Measurements from ENCODE around the gene OLFML3.

The OLFML3 gene

DNA sequence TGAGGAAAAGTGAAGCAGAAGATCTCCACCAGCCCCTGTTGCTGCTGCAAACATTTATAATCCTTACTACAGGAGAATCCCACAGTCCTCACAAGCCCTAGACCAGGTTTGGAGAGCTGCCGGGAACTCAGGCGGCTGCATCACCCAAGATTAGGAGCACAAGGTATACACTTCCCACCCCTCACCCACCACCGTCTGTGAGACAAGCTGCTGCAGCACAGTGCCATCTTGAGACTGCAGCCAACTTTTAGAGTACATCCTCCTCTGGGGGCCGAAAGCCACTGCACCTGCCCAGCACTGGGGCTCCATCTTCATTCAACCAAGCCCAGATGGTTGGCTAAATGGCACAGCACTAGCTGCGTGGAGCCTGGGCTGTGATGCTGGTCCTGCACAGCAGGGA, 13.8 kb downstream of the OLFML3 start:
- H3K27ac ChIP-seq, result no peak overlapping the region
- intact Hi-C loops (cut with DNase I; ENCODE audit: low total_unique reads), result no loop called here
- H3K27me3 ChIP-seq, result no peaks in the 10 kb centered on the region
- TF ChIP-seq, protein P1, sequence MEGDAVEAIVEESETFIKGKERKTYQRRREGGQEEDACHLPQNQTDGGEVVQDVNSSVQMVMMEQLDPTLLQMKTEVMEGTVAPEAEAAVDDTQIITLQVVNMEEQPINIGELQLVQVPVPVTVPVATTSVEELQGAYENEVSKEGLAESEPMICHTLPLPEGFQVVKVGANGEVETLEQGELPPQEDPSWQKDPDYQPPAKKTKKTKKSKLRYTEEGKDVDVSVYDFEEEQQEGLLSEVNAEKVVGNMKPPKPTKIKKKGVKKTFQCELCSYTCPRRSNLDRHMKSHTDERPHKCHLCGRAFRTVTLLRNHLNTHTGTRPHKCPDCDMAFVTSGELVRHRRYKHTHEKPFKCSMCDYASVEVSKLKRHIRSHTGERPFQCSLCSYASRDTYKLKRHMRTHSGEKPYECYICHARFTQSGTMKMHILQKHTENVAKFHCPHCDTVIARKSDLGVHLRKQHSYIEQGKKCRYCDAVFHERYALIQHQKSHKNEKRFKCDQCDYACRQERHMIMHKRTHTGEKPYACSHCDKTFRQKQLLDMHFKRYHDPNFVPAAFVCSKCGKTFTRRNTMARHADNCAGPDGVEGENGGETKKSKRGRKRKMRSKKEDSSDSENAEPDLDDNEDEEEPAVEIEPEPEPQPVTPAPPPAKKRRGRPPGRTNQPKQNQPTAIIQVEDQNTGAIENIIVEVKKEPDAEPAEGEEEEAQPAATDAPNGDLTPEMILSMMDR (IDR thresholded peaks at IDR 0.05), result no peak
- H3K36me3 ChIP-seq, result no peaks in the 10 kb centered on the region
- no peak for DNase-seq
- H3K4me1 ChIP-seq, result no peaks in the 10 kb centered on the region
- no peak overlapping the region for H3K4me3 ChIP-seq
- peaks cover 0 to 26% (median 8%) of the 10 kb centered on the region in 3 donors for H3K9me3 ChIP-seq

DNA sequence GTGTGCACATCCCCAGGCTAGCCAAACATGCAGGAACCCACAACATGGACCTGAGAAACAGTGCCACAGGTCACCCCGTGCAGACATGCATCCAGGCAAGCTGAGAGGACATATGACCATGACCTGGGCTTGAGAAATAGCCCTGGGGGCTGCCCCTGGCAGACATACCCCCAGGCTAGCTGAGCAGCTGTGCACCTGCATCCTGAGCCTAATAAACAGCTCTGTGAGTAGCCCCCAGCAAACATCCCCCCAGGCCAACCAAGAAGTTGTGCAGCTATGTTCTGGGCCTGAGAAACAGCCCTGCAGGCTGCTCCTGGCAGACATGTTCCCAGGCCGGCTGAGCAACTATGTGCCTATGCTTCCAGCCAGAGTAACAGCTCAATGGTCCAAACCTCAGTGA, 14.5 kb downstream of the OLFML3 start:
- Histone ChIP-seq H3K4me3 (no peak overlapping the region), H3K4me1 (no peaks in the 10 kb centered on the region), H3K9me3 (peaks cover 0 to 26% (median 8%) of the 10 kb centered on the region in 3 donors), H3K36me3 (no peaks in the 10 kb centered on the region), H3K27ac (no peak overlapping the region), H3K27me3 (no peaks in the 10 kb centered on the region)
- intact Hi-C loops (cut with DNase I; ENCODE audit: low total_unique reads), result no loop called here
- TF ChIP-seq, protein P1 (IDR thresholded peaks at IDR 0.05), result no peak
- no peak for DNase-seq

DNA sequence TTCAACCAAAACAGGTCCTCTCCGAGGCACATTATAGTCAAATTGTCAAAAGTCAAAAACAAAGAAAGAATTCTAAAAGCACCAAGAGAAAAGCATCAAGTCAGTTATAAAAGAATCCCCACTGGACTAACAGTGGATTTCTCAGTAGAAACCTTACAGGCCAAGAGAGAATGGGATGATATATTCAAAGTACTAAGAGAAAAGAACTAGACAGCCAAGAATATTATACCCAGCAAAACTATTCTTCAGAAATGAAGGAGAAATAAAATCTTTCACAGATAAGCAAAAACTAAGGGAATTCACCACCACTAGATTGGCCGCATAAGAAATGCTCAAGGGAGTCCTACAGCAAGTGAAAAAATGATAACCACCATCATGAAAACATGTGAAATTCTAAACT, 16.1 kb downstream of the OLFML3 start:
- Histone ChIP-seq H3K27me3 (no peaks in the 10 kb centered on the region), H3K4me1 (no peaks in the 10 kb centered on the region), H3K4me3 (no peak overlapping the region), H3K27ac (no peak overlapping the region), H3K36me3 (no peaks in the 10 kb centered on the region), H3K9me3 (peaks cover 0 to 26% (median 8%) of the 10 kb centered on the region in 3 donors)
- TF ChIP-seq, protein P1 (IDR thresholded peaks at IDR 0.05), result no peak
- DNase-seq, result no peak
- intact Hi-C loops (cut with DNase I; ENCODE audit: low total_unique reads), result no loop called here

DNA sequence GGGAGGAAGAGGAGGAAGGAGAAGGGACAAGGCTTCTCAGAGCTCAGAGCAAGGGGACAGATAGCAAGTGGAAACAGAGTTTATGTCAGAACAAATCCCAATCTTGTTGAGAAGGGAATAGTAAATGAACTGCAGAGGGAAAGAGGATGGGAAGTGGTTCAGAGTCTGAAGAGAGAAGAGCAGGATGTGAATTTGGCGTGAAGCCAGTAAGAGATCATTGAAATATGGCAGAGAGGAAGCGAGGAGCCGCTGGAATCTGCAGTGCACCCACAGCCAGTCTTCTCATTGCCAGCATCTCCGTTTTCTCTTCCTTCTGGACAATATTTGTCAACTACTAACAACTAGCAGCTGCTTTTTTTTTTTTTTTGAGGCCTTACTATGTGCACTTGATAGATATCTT, 19.1 kb downstream of the OLFML3 start:
- intact Hi-C loops (cut with DNase I; ENCODE audit: low total_unique reads), result no loop called here
- H3K36me3 ChIP-seq, result no peaks in the 10 kb centered on the region
- no peaks in the 10 kb centered on the region for H3K4me1 ChIP-seq
- H3K9me3 ChIP-seq, result peaks cover 0 to 26% (median 8%) of the 10 kb centered on the region in 3 donors
- H3K4me3 ChIP-seq, result no peak overlapping the region
- no peaks in the 10 kb centered on the region for H3K27me3 ChIP-seq
- TF ChIP-seq, protein P1 (IDR thresholded peaks at IDR 0.05), result no peak
- DNase-seq, result no peak
- no peak overlapping the region for H3K27ac ChIP-seq

DNA sequence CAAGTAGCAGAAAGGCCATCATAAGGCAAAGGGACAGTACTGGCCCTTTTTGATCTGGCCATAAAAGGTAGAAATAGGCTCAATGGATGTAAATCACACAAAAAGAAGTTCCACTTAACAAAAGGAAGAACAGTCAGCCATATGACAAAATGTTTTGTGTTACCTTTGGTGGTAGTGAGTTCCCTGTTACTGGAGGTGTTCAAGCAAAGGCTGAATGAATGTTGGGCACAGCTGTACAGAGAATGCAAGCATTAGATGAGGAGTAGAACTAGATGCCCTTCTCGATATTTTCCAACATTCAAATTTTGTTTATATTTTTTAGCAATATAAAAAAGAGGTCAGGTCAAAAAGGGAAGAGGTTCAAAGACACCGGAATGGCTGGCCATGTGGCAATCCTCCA, 20.0 kb downstream of the OLFML3 start:
- H3K27ac ChIP-seq, result no peak overlapping the region
- intact Hi-C loops (cut with DNase I; ENCODE audit: low total_unique reads), result no loop called here
- no peak overlapping the region for H3K4me3 ChIP-seq
- H3K9me3 ChIP-seq, result peaks cover 0 to 21% (median 8%) of the 10 kb centered on the region in 3 donors
- no peaks in the 10 kb centered on the region for H3K4me1 ChIP-seq
- TF ChIP-seq, protein P1 (IDR thresholded peaks at IDR 0.05), result no peak
- no peaks in the 10 kb centered on the region for H3K27me3 ChIP-seq
- no peaks in the 10 kb centered on the region for H3K36me3 ChIP-seq
- DNase-seq, result no peak

DNA sequence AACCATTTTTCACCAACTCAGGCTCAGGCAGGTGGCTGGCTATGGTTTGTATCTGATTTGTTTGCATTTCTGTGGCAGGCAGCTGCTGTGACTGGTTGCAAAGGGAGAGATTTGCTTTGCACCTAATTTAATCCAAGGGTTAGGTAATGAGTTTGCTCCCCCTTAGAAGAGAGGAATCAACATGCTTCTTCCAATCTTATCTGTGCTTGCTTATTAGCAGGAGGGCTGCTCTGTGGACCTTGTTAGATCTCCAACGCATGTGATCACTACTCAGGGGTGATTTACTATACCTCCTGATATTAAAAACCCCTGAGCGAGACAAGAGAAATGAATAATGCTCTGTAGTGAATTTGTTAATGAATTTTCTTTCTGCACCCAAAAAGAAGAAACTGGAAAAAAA, 20.5 kb downstream of the OLFML3 start:
- TF ChIP-seq, protein P1 (IDR thresholded peaks at IDR 0.05), result no peak
- DNase-seq, result no peak
- intact Hi-C loops (cut with DNase I; ENCODE audit: low total_unique reads), result no loop called here
- Histone ChIP-seq H3K36me3 (no peaks in the 10 kb centered on the region), H3K27ac (no peak overlapping the region), H3K4me1 (no peaks in the 10 kb centered on the region), H3K4me3 (no peak overlapping the region), H3K9me3 (peaks cover 0 to 16% (median 8%) of the 10 kb centered on the region in 3 donors), H3K27me3 (peaks cover 0 to 2% of the 10 kb centered on the region in 2 donors)
